Upper lobe of left lung (tissue), 6 donors: Measurements from ENCODE around the gene S100A10. TPM values are rescaled to one million over a fixed set of nuclear protein-coding genes. Genes with fewer than 3 reads are reported as not detected.
A peak's percentile ranks its signal among the peaks of the same experiment; 100 is the strongest.

Experiments used
- ATAC-seq, 2 donors: fragments of 200-7000 bp; cut with Tn5 transposase; one replicate each; pipeline ENCODE4 v1.9.1; 2022; ENCODE audit warnings: mild to moderate bottlenecking in 2 of 2, moderate library complexity in 2 of 2; ENCODE audit not compliant: low FRiP score in 2 of 2
- DNase-seq, 2 donors: peaks; one replicate each; pipeline ENCODE4 v3.0.0-alpha.2; 2019 to 2020
- H3K27ac ChIP-seq, 4 donors: fragments of 200-600 bp; sonication (generic); one replicate each; pipeline ENCODE4 v1.5.1; 2016 to 2019
- H3K27me3 ChIP-seq, 4 donors: fragments of 200-600 bp; sonication (generic); one replicate each; pipeline ENCODE4 v1.5.1; 2017 to 2019
- H3K36me3 ChIP-seq, 4 donors: fragments of 200-600 bp; sonication (generic); one replicate each; pipeline ENCODE4 v1.5.1; 2016 to 2019
- H3K4me1 ChIP-seq, 4 donors: fragments of 200-600 bp; sonication (generic); one replicate each; pipeline ENCODE4 v1.5.1; 2018 to 2019
- H3K4me3 ChIP-seq, 4 donors: fragments of 200-600 bp; sonication (generic); one replicate each; pipeline ENCODE4 v1.5.1; 2017 to 2019; ENCODE audit warnings: mild to moderate bottlenecking in 2 of 4, moderate library complexity in 1 of 4
- H3K9me3 ChIP-seq, 4 donors: fragments of 200-600 bp; sonication (generic); one replicate each; pipeline ENCODE4 v1.5.1; 2018 to 2019
- EP300 ChIP-seq, 4 donors: sonication (generic); formaldehyde crosslinking; IDR thresholded peaks; one replicate each; pipeline ENCODE4 v1.5.1; 2017; ENCODE audit warnings: antibody characterized with exemption in 4 of 4, control low read depth in 2 of 4
- POLR2A ChIP-seq, 4 donors: fragments of 450-650 bp; IDR thresholded peaks; one replicate each; pipeline ENCODE4 v1.5.1; 2016 to 2017; ENCODE audit warnings: antibody characterized with exemption in 4 of 4, mild to moderate bottlenecking in 2 of 4
- POLR2AphosphoS5 ChIP-seq, 2 donors: sonication (generic); formaldehyde crosslinking; IDR thresholded peaks; one replicate each; pipeline ENCODE4 v1.5.1; 2017; ENCODE audit warnings: antibody characterized with exemption in 2 of 2
- WGBS, 2 donors: methylation state at CpG; one replicate each; pipeline ENCODE4 v1.1.5; 2017 to 2018; 5-methylcytosine and 5-hydroxymethylcytosine counted together
- total RNA-seq, 6 donors: library from RNA; depleted of rRNA in 4 of 6; stranded (reverse); fragments of >200 nt in 4 of 6; gene quantifications; one replicate each; pipeline versions ENCODE4 v1.1.0 to v1.2.1, GENCODE V29; 2016 to 2021
- TF ChIP-seq, protein P1 (sequence below), 6 experiments: fragments of 450-650 bp in 4 of 6; fragments of 200-600 bp in 2 of 6; sonication (generic) in 2 of 6; IDR thresholded peaks; one replicate each; pipeline ENCODE4 v1.5.1; 2016 to 2019; ENCODE audit warnings: antibody characterized with exemption in 6 of 6
- donor health status: DM: no; HTN: no; CAD: no; lungs with moderate emphysema.
- donor health status: DM: no; HTN: yes; CAD: no; lungs with severe emphysema.

S100A10 gene
- total RNA-seq, 6 donors from 2014 or later, result 79.6 to 785 (median 432) TPM

DNA sequence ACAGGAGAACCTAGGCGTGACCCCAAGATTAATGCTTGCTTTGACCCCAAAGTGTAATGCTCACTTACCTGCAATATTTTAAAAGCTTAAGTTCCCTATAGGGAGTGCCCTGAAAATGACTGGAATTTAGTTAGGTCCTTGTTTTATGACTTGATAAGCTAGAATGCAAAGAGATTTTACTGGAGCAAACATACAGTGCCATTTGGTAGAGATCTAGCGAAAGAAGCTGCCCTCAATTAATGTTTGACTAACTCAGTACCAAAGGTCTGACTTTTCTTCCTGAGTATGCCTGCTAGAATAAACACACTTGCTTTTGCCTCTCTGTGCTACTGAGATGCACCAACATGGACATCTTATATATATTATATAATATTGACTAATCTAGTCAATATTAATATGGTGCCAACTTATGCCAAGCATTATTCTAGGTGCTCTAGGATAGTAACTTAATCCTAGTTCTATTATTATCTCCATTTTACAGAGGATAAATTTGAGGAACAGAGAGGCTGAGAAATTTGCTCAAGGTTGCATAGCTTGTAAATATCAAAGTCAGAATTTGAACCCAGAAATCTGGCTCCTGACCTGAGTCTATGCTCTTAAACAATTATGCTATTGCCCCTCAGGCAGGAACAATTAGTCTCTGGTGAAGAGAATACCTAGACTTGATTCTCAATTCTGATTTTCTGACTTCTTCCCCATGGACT, 18.2 kb downstream of the S100A10 start:
- TF ChIP-seq, protein P1, sequence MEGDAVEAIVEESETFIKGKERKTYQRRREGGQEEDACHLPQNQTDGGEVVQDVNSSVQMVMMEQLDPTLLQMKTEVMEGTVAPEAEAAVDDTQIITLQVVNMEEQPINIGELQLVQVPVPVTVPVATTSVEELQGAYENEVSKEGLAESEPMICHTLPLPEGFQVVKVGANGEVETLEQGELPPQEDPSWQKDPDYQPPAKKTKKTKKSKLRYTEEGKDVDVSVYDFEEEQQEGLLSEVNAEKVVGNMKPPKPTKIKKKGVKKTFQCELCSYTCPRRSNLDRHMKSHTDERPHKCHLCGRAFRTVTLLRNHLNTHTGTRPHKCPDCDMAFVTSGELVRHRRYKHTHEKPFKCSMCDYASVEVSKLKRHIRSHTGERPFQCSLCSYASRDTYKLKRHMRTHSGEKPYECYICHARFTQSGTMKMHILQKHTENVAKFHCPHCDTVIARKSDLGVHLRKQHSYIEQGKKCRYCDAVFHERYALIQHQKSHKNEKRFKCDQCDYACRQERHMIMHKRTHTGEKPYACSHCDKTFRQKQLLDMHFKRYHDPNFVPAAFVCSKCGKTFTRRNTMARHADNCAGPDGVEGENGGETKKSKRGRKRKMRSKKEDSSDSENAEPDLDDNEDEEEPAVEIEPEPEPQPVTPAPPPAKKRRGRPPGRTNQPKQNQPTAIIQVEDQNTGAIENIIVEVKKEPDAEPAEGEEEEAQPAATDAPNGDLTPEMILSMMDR (IDR thresholded peaks at IDR 0.05), result no peak
- no peak for TF ChIP-seq EP300 (IDR thresholded peaks at IDR 0.05)
- no peak for TF ChIP-seq POLR2AphosphoS5 (IDR thresholded peaks at IDR 0.05)
- Histone ChIP-seq H3K36me3 (peaks cover 0 to 6% (median 0%) of the 10 kb centered on the region in 4 donors), H3K4me1 (peaks cover 12 to 16% (median 15%) of the 10 kb centered on the region in 4 donors), H3K9me3 (no peaks in the 10 kb centered on the region), H3K27me3 (no peaks in the 10 kb centered on the region), H3K4me3 (no peak overlapping the region), H3K27ac (no peak overlapping the region)
- WGBS, 2 donors, result 78 to 81% methylated on average over 2 of the region's 2 CpGs
- ATAC-seq, result no peak
- DNase-seq, result no peak

DNA sequence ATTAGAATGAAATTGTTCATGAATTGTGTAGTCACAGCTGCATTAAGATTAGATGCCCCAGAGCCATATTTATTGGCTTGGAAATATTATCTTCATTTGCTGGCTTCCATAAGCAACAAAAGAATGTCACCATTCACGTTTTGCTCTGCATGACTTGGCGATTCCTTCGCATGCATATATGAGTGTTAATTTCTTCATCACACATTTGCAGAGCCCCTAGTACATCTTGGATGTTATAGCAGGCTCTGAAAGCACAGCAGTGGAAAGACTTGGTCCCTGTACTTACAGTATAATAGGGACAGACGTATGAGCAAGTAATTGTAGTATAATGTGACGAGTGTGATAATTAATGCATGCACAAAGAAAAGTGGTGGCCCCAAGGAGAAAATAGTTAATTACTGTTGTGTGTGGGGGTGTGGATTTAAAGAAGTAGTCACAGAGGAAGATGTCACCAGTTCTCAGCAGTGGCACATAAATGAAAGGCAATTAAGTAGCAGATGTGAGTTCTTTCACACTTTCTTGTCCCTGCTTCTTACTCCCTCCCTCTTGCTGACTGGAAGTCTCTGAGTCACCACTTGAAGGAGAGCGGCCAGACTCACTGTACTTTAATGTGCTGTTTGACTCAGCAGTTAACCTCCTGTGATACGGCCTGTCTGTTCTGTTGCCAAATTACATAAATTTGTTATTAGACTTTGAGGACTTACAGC, 21.0 kb downstream of the S100A10 start:
- ATAC-seq, result peak; percentile 87 to 91
- H3K4me1 ChIP-seq, result peaks cover 27 to 35% (median 32%) of the 10 kb centered on the region in 4 donors
- peak overlapping the region in 2 of 4 donors; percentile 23 to 61 for H3K27ac ChIP-seq
- TF ChIP-seq EP300 (IDR thresholded peaks at IDR 0.05) (peak in 2 of 4 donors; percentile 5 to 83), POLR2A (IDR thresholded peaks at IDR 0.05) (no peak), POLR2AphosphoS5 (IDR thresholded peaks at IDR 0.05) (peak; percentile 21 to 79)
- no peaks in the 10 kb centered on the region for H3K36me3 ChIP-seq
- no peaks in the 10 kb centered on the region for H3K9me3 ChIP-seq
- DNase-seq, result peak in 1 of 2 donors; percentile 81
- no peak overlapping the region for H3K4me3 ChIP-seq
- 34 to 40% methylated on average over 7 of the region's 7 CpGs for WGBS, 2 donors
- H3K27me3 ChIP-seq, result no peaks in the 10 kb centered on the region

DNA sequence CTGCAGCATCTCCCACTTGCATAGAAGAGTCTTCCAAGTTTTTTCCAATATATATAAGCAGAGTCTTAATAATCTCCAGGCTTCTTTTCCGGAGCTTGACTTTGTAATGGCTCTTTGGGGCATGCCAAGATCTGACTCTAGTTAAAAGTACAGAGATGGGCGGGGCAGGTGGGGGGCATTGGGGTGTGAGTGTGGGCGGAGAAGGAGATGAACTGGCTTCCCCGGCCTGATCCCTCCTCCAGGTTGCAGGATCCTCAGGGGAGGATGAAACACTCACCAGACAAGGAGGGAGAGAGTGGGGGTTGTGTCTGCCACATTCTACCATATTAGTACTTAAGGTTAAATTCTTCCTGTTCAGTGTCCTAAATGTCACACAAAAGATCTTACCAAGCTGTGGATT, 23.0 kb downstream of the S100A10 start:
- no peaks in the 10 kb centered on the region for H3K36me3 ChIP-seq
- H3K9me3 ChIP-seq, result no peaks in the 10 kb centered on the region
- DNase-seq (no peak), ATAC-seq (peak in 1 of 2 donors; percentile 78)
- 62 to 66% methylated on average over 4 of the region's 4 CpGs for WGBS, 2 donors
- peaks cover 27 to 38% (median 35%) of the 10 kb centered on the region in 4 donors for H3K4me1 ChIP-seq
- TF ChIP-seq POLR2A (IDR thresholded peaks at IDR 0.05) (no peak), EP300 (IDR thresholded peaks at IDR 0.05) (no peak), POLR2AphosphoS5 (IDR thresholded peaks at IDR 0.05) (no peak)
- TF ChIP-seq, protein P1 (IDR thresholded peaks at IDR 0.05), result no peak
- no peak overlapping the region for H3K27ac ChIP-seq
- H3K27me3 ChIP-seq, result no peaks in the 10 kb centered on the region
- H3K4me3 ChIP-seq, result no peak overlapping the region

DNA sequence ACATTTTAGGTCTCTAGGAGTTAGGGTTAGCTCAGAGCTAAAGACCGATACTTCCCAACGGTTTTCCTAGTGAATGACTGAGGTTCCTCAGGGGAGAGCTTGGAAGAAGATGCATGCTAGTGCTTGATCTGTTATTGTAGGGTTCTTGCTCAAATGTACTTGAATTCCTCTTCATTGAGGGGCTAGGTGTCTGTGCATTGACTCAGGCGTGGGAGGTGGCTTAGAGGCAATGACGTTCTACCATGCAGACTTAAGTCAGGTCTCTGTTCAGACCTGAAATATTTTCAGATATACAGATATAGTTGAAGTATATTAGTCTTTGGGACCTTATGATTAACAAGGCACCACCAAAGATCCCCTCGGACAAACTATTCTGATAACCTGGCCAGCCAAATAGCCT, 23.5 kb downstream of the S100A10 start:
- WGBS, 2 donors, result 73 to 88% methylated on average over 5 of the region's 5 CpGs
- no peaks in the 10 kb centered on the region for H3K36me3 ChIP-seq
- H3K27ac ChIP-seq, result no peak overlapping the region
- H3K4me3 ChIP-seq, result no peak overlapping the region
- DNase-seq (no peak), ATAC-seq (no peak)
- peaks cover 27 to 38% (median 35%) of the 10 kb centered on the region in 4 donors for H3K4me1 ChIP-seq
- no peaks in the 10 kb centered on the region for H3K9me3 ChIP-seq
- TF ChIP-seq POLR2AphosphoS5 (IDR thresholded peaks at IDR 0.05) (no peak), EP300 (IDR thresholded peaks at IDR 0.05) (no peak), POLR2A (IDR thresholded peaks at IDR 0.05) (no peak)
- TF ChIP-seq, protein P1 (IDR thresholded peaks at IDR 0.05), result no peak
- no peaks in the 10 kb centered on the region for H3K27me3 ChIP-seq

DNA sequence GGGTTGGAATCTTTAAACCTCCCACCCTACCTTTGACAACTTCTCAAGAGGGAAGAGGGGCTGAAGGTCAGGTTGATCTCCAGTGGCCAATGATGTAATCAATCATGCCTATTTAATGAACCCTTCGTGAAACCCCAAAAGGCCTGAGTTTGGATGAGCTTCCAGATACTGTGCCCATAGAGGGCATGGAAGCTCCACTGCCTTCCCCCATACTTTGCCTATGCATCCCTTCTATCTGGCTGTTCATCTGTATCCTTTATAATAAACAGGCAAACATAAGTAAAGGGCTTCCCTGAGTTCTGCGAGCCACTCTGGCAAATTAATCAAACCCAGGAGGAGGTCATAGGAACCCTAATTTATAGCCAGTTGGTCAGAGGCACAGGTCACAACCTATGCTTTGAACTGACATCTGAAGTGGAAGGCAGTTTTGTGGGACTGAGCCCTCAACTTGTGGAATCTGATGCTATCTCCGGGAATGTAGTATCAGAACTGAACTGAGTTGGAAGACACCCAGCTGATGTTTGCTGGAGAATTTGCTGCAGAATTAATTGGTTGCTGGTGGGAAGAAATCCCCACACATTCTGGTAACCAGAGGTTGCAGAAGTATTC, 24.8 kb downstream of the S100A10 start:
- 75 to 78% methylated on average over 3 of the region's 3 CpGs for WGBS, 2 donors
- DNase-seq (no peak), ATAC-seq (no peak)
- Histone ChIP-seq H3K27me3 (no peaks in the 10 kb centered on the region), H3K36me3 (no peaks in the 10 kb centered on the region), H3K4me3 (no peak overlapping the region), H3K4me1 (peaks cover 27 to 38% (median 35%) of the 10 kb centered on the region in 4 donors), H3K27ac (peak overlapping the region in 1 of 4 donors; percentile 0), H3K9me3 (no peaks in the 10 kb centered on the region)
- no peak for TF ChIP-seq POLR2A (IDR thresholded peaks at IDR 0.05)
- no peak for TF ChIP-seq EP300 (IDR thresholded peaks at IDR 0.05)
- TF ChIP-seq, protein P1 (IDR thresholded peaks at IDR 0.05), result no peak
- no peak for TF ChIP-seq POLR2AphosphoS5 (IDR thresholded peaks at IDR 0.05)
